Subcutaneous adipose tissue (tissue), 4 donors: ENCODE measurements around the gene CERS5. TPM values are rescaled to one million over a fixed set of nuclear protein-coding genes. Genes with fewer than 3 reads are reported as not detected.

Experiments
- total RNA-seq, 4 donors: library from RNA; depleted of rRNA; stranded (reverse); fragments of >200 nt; gene quantifications; one replicate each; pipeline ENCODE4 v1.1.0, GENCODE V29; 2016
- TF ChIP-seq, protein P1 (sequence below): fragments of 450-650 bp; IDR thresholded peaks from one replicate; pipeline ENCODE4 v1.5.1; 2016; ENCODE audit warnings: low read depth, mild to moderate bottlenecking, control low read depth, antibody characterized with exemption, moderate library complexity

Gene CERS5
- total RNA-seq, 4 donors from 2014 or later: 20.9 to 33.7 (median 27.0) TPM

DNA sequence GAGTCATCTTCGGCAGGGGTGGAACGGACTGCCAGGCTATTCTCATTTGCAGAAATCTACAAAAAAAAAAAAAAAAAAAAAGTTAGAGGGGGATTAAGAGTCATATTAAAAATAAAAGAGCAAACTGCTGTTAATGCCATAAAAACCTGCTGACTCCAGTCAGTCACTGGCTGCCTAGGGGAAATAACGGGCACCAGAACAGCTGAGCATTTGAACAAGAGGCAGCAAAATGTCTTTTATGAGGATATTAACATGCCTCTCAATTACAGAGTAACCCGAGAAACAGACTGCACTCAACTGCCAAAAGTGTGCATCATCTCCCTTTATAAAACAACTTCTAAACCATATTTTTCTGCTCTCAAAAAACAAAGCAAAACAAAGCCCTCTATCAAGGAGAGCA, 28.7 kb upstream of the CERS5 start:
- TF ChIP-seq, protein P1, sequence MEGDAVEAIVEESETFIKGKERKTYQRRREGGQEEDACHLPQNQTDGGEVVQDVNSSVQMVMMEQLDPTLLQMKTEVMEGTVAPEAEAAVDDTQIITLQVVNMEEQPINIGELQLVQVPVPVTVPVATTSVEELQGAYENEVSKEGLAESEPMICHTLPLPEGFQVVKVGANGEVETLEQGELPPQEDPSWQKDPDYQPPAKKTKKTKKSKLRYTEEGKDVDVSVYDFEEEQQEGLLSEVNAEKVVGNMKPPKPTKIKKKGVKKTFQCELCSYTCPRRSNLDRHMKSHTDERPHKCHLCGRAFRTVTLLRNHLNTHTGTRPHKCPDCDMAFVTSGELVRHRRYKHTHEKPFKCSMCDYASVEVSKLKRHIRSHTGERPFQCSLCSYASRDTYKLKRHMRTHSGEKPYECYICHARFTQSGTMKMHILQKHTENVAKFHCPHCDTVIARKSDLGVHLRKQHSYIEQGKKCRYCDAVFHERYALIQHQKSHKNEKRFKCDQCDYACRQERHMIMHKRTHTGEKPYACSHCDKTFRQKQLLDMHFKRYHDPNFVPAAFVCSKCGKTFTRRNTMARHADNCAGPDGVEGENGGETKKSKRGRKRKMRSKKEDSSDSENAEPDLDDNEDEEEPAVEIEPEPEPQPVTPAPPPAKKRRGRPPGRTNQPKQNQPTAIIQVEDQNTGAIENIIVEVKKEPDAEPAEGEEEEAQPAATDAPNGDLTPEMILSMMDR: no peak

DNA sequence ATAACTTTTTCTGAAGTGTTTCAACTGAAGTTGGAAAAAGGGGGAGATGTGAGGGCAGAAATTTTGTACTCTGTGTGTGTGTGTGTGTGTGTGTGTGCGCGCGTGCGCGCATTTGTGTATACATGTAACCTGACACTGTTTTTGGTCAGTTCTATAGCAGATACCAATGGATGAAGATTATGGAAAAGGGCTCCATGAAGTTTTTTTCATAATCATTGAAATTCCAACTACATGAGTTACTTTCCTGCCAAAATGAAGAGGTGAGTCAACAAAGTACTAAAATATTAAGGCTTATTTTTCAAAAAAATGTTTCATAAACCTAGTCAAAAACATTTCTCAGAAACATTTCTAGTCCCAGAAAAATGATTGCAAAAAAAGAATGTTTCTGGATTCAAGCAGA, 25.7 kb upstream of the CERS5 start:
- TF ChIP-seq, protein P1: no peak

DNA sequence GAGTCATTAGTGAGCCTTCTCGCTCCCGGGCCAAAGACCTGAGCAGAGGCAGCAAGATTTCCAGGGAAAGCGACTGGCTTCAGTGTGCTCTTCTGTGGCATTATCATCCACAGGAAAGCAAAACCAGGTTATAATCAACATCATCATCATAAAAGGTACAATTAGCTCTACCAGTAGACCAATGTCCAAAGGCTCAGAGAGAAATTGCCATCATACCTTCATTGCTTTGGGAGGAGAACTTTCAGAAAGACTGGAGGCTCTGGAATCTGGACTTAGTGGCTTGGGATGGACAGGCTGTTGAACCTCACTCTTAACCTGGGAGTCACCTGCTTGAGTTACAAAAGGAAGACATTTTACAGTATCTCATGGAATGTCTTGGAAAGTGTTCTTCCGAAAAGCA, 25.1 kb upstream of the CERS5 start:
- TF ChIP-seq, protein P1: no peak

DNA sequence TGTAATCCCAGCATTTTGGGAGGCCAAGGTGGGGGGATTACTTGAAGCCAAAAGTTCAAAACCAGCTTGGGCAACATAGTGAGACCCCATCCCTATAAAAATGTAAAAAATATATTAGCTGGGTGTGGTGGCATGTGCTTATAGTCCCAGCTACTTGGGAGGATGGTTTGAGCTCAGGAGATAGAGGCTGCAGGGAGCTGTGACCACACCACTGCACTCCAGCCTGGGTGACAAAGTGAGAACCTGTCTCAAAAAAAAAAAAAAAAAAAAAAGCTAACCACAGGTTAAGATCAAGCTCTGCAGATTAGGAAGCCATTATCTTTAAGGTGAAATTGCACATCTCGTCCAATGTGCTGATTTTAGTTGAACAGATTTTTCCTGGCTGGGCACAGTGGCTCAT, 23.7 kb upstream of the CERS5 start:
- TF ChIP-seq, protein P1: no peak

DNA sequence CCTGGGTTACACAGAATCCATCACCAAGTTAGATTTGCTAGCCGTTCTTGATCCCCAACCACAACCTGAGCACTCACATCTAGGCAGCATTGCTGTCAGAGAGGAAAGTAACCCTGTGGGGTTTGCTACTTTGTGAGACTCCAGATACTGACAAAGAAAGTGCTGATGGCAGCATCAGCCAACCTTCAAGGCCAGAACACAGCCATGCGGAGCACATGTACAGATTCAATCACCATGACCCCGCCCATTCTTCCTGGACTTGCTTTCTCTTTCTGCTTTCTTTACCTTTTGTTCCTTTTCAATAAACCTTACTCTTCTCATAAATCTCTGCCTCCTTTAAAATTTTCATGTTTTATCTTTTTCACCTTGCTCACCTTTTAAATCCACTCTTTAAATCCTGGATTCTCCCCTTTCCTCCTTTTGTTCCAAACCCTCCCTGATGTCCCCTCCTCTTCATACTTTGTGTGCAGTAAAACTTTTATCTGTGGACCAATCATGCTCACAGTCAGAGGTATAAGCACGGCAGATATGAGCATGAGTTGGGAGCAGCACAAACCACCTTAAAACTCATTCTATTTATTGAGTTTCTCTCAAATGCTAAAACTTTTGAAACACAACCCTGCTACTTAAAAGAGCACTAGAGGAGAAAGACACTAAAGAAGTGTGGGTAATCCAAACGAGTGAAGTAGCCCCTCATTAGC, 21.9 kb upstream of the CERS5 start:
- TF ChIP-seq, protein P1: no peak

DNA sequence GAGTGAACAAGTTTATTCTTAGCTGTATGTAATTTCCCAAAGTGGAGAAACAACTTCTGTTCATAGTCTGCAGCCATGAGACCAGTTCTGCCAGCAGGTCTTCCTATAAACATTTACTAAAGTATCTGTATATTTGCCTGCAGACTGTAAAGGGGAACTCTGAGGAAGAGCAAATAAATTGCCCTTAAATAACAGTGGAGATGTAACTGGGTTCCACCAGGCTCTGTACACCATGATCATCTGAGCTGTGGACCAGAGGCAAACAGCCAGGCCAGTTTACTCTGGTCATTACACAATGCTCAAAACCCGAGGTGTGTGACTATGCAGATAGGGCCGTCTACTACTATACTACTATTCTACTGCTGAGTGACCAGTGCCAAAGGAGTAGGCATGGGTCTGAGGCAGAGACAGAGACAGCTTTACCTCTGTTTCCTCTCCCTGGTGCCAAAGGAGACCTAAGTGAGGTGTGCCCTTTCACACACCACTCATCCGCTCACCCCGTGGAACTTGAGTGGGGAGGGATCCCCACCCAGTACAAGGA, 21.1 kb upstream of the CERS5 start:
- TF ChIP-seq, protein P1: no peak

DNA sequence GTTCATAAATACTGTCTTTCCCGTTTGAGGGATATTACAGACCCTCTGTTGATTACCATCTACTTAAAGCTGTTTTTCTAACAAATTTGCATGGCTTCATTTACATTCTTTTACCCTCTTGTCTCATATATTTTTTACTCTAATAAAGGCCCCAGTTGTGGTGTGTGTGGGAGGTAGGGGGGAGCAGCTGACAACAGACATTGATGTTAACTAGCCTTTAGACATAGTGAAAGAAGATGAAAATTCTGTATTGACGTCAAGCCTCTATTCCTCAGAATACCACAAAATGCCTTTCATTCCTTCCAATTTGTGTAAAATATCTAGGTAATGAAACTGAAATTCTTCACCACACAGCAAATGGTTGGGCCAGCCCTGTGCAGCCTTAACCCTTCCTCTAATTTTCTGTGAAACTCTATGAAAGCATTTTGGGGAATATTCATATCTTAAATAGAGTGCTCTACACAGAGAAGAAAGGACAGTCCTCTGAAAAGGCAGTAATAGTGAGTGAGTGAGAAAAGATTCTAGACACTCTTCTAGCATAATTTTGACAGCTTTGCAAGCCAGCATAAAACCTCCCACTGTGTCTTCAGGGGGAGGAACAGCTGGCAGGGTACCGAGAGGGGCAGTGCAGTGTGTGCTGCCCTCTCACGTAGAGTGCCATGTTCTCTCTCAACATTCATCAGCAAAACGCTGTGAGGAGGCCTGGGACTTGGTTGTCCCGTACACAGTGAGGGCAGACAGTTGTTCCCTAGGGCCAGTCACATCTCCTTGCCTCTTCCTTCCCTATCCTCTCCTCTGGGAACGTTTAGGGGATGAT, 20.1 kb upstream of the CERS5 start:
- TF ChIP-seq, protein P1: no peak
